Measurements from ENCODE around the gene LCT. TPM values are rescaled to one million over a fixed set of nuclear protein-coding genes. Genes with fewer than 3 reads are reported as not detected.

The LCT gene
- total RNA-seq, 1 experiment from 2014 or later = 0.82 TPM

DNA sequence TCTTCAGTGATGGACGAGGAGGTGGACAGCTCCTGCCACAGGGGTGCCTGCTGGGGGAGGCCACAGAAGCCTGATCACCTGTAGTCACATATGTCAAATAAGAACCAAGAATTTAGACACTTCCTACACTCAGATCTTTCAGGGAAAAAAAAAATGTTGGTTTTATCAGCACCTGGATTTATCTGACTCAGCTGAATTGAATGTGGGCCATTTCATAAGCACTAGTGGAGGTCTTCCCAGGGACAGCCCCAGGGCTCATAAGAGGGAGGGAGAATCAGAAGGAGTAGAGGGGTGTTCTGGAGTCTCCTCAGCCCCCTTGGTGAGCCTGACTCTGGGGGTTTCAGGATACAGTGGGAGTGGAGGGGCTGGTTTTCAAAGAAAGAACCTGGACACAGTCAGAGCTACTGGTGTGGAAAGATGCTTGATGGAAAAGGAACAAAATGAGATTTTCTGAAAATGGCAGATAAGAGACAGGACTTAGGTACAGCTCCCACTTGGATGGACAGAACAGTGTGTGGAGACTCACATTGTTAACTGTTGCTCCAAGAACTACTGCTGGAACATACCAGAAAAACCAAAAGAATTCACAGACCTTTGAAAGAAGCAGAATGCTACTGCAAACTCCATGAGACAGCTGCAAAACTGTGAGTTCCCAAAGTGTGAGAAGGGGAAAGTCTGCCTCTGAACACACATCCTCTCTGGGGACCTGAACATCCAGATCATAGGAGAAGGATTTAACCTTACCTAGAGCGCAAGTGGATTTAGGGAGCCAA is 45.4 kb downstream of the LCT start:
- Histone ChIP-seq H3K4me3 (ENCODE audit: low read depth, low read length) (no peak overlapping the region), H3K4me1 (no peaks in the 10 kb centered on the region), H3K36me3 (ENCODE audit: control insufficient read depth, insufficient read depth, low read length) (no peaks in the 10 kb centered on the region; the same call in 1 of the 2 replicates), H3K9me3 (no peaks in the 10 kb centered on the region), H3K27me3 (replicated peaks; ENCODE audit: control insufficient read depth, insufficient read depth, low read length) (no peaks in the 10 kb centered on the region)
- Mint-ChIP-seq H3K4me3 (ENCODE audit: unreplicated experiment) (no peak overlapping the region), H3K9me3 (ENCODE audit: unreplicated experiment) (no peaks in the 10 kb centered on the region), H3K4me1 (ENCODE audit: low read depth, unreplicated experiment) (no peaks in the 10 kb centered on the region), H3K36me3 (ENCODE audit: insufficient read depth, unreplicated experiment) (peaks cover 17% of the 10 kb centered on the region), H3K27me3 (ENCODE audit: insufficient read depth, unreplicated experiment) (no peaks in the 10 kb centered on the region), H3K27ac (ENCODE audit: unreplicated experiment) (no peak overlapping the region)
- POLR2A ChIA-PET = no interaction called here
- CTCF ChIA-PET = interaction anchor here (1.1 kb wide), 1 partner anchor 12 kb away, joined by 4 read pairs; no protein-coding TSS in a partner anchor
- DNase-seq = no peak
- TF ChIP-seq, protein P1, sequence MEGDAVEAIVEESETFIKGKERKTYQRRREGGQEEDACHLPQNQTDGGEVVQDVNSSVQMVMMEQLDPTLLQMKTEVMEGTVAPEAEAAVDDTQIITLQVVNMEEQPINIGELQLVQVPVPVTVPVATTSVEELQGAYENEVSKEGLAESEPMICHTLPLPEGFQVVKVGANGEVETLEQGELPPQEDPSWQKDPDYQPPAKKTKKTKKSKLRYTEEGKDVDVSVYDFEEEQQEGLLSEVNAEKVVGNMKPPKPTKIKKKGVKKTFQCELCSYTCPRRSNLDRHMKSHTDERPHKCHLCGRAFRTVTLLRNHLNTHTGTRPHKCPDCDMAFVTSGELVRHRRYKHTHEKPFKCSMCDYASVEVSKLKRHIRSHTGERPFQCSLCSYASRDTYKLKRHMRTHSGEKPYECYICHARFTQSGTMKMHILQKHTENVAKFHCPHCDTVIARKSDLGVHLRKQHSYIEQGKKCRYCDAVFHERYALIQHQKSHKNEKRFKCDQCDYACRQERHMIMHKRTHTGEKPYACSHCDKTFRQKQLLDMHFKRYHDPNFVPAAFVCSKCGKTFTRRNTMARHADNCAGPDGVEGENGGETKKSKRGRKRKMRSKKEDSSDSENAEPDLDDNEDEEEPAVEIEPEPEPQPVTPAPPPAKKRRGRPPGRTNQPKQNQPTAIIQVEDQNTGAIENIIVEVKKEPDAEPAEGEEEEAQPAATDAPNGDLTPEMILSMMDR (IDR thresholded peaks at IDR 0.05; ENCODE audit: insufficient read depth in 1 of 2, low read depth in 1 of 2, low read length in 1 of 2, severe bottlenecking in 1 of 2, unreplicated experiment in 1 of 2) = no peak
- no TSS peak for BruUV-seq (replicated peaks)
- intact Hi-C loops (cut with micrococcal nuclease; ENCODE audit: unreplicated experiment) = loop anchor here (10.0 kb wide), 1 partner anchor 593 kb away; no protein-coding TSS in a partner anchor

DNA sequence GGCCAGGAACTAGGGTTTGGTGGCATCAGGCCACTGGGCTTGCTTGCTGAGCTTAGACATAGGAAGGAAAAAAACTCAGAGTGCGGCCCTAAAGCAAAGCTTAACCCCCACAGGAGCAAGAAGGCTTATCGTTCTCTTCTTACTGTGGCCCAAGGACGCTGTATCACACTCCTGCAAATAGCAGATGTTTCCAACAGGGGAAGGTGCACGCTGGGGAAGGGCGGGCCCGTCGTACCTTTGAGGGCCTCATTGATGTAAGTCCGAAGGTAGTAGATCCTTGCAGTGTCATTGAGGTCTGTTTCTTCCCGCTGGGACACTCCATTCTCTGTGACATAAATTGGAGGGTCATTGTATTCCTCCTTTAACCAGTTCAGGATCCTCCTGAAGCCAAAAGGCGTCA is 46.6 kb downstream of the LCT start:
- Histone ChIP-seq H3K27me3 (replicated peaks; ENCODE audit: control insufficient read depth, insufficient read depth, low read length) (no peaks in the 10 kb centered on the region), H3K9me3 (0 out of 2 replicates have a peak, but pooled peaks cover 3% of the 10 kb centered on the region), H3K4me1 (no peaks in the 10 kb centered on the region), H3K36me3 (ENCODE audit: control insufficient read depth, insufficient read depth, low read length) (peaks cover 2% of the 10 kb centered on the region), H3K4me3 (ENCODE audit: low read depth, low read length) (no peak overlapping the region)
- POLR2A ChIA-PET = no interaction called here
- TF ChIP-seq, protein P1 (IDR thresholded peaks at IDR 0.05; ENCODE audit: insufficient read depth in 1 of 2, low read depth in 1 of 2, low read length in 1 of 2, severe bottlenecking in 1 of 2, unreplicated experiment in 1 of 2) = no peak
- Mint-ChIP-seq H3K9me3 (ENCODE audit: unreplicated experiment) (peaks cover under 1% of the 10 kb centered on the region), H3K4me3 (ENCODE audit: unreplicated experiment) (no peak overlapping the region), H3K27me3 (ENCODE audit: insufficient read depth, unreplicated experiment) (no peaks in the 10 kb centered on the region), H3K36me3 (ENCODE audit: insufficient read depth, unreplicated experiment) (peaks cover 28% of the 10 kb centered on the region), H3K27ac (ENCODE audit: unreplicated experiment) (no peak overlapping the region), H3K4me1 (ENCODE audit: low read depth, unreplicated experiment) (no peaks in the 10 kb centered on the region)
- CTCF ChIA-PET = no interaction called here
- intact Hi-C loops (cut with micrococcal nuclease; ENCODE audit: unreplicated experiment) = loop anchor here (10.0 kb wide), 1 partner anchor 594 kb away; no protein-coding TSS in a partner anchor
- no peak for DNase-seq
- no TSS peak for BruUV-seq (replicated peaks)

DNA sequence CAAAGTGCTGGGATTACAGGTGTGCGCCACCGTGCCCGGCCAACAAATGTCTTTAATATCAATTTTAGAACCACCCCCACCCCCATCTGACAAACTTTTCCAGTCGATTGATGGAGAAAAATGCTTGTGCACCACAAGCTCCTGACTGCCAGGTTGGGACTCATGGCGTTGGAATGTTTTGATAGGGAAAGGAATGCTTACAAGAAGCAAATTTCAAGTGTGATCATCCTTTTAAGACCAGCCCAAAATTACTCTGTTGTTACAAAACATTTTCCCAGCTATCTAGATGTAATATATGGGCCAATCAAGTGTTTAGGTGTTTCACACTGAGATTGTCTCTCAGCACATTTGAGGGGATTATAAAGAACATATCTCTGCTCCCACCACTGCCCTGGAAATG is 50.2 kb downstream of the LCT start:
- BruUV-seq (replicated peaks) = no TSS peak
- no peaks in the 10 kb centered on the region for H3K4me1 Mint-ChIP-seq (ENCODE audit: low read depth, unreplicated experiment)
- POLR2A ChIA-PET = no interaction called here
- CTCF ChIA-PET = interaction anchor here (0.8 kb wide), 1 partner anchor 11 kb away, joined by 3 read pairs; no protein-coding TSS in a partner anchor
- no peaks in the 10 kb centered on the region for H3K27me3 Mint-ChIP-seq (ENCODE audit: insufficient read depth, unreplicated experiment)
- H3K27me3 ChIP-seq (replicated peaks; ENCODE audit: control insufficient read depth, insufficient read depth, low read length) = no peaks in the 10 kb centered on the region
- H3K4me1 ChIP-seq = no peaks in the 10 kb centered on the region
- no peak overlapping the region for H3K4me3 ChIP-seq (ENCODE audit: low read depth, low read length)
- peaks cover 61% of the 10 kb centered on the region for H3K36me3 Mint-ChIP-seq (ENCODE audit: insufficient read depth, unreplicated experiment)
- no peak for DNase-seq
- peaks cover 6% of the 10 kb centered on the region for H3K36me3 ChIP-seq (ENCODE audit: control insufficient read depth, insufficient read depth, low read length)
- H3K9me3 ChIP-seq = 0 out of 2 replicates have a peak, but pooled peaks cover 3% of the 10 kb centered on the region
- TF ChIP-seq, protein P1 (IDR thresholded peaks at IDR 0.05; ENCODE audit: insufficient read depth in 1 of 2, low read depth in 1 of 2, low read length in 1 of 2, severe bottlenecking in 1 of 2, unreplicated experiment in 1 of 2) = no peak
- intact Hi-C loops (cut with micrococcal nuclease; ENCODE audit: unreplicated experiment) = no loop called here
- H3K4me3 Mint-ChIP-seq (ENCODE audit: unreplicated experiment) = no peak overlapping the region
- peaks cover 8% of the 10 kb centered on the region for H3K9me3 Mint-ChIP-seq (ENCODE audit: unreplicated experiment)
- no peak overlapping the region for H3K27ac Mint-ChIP-seq (ENCODE audit: unreplicated experiment)
